Measurements from ENCODE around the gene PASD1. TPM values are rescaled to one million over a fixed set of nuclear protein-coding genes. Genes with fewer than 3 reads are reported as not detected.
A peak's percentile ranks its signal among the peaks of the same experiment; 100 is the strongest.

PASD1 gene
- total RNA-seq, 2 experiments from 2014 or later = not detected

DNA sequence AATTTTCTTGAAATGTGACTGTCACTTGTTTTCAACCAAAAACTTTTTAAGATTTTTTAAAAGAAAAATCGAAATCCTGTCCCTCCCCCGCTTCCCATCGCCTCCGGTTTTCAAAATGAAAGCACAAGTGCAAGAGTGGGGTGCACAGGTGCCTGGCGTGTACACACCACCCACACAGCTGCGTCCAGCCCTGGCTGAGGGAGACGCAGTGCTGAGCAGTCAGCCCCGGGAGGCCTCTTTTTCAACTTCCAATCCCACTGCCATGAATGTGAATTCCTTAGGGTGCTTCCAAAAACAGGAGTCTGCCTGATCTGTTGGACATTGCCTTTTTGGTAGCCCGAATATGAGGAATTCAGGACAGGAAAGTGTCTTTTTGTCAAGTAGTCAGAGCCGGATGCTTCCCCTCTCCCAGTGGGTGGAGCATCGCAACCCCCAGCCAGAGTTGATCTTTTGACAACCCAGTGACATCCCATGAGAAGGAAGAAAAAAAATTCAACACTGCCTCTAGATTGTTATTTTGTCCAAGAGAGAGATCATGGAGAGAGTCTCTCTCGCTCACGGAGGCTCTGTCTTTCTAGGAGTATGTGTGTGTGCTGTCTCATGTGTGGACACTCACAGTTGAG lies 140.7 kb downstream of the PASD1 start:
- no peak overlapping the region for H3K27ac Mint-ChIP-seq
- no peak overlapping the region for H3K4me3 Mint-ChIP-seq
- H3K4me1 Mint-ChIP-seq (ENCODE audit: low read depth) = no peaks in the 10 kb centered on the region
- CTCF ChIA-PET = no interaction called here
- POLR2A ChIA-PET = no interaction called here
- DNase-seq (no peak), ATAC-seq (no peak)
- H3K27me3 Mint-ChIP-seq (ENCODE audit: low read depth) = no peaks in the 10 kb centered on the region
- no peaks in the 10 kb centered on the region for H3K9me3 Mint-ChIP-seq (ENCODE audit: insufficient read depth)
- H3K36me3 Mint-ChIP-seq (ENCODE audit: low read depth) = no peaks in the 10 kb centered on the region

DNA sequence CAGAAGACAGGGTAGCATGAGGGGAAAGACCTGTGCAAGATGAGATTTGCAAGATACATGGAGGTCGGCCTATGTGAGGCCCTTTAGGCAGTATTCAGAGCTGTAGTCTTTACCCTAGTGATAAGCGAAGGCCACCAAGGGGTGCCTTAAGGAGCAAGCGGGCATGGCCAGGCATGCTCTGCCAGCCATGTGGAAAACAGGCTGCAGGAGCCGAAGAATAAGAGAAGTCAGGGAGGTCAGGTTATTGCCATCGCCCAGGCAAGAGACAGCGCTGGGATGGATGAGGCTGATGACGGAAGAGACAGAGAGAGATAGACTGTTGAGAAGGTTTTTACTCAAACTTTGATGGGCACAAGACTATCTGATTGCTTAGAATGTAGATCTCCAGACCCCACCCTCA lies 145.3 kb downstream of the PASD1 start:
- Mint-ChIP-seq H3K9me3 (ENCODE audit: insufficient read depth) (no peaks in the 10 kb centered on the region), H3K36me3 (ENCODE audit: low read depth) (no peaks in the 10 kb centered on the region), H3K4me1 (ENCODE audit: low read depth) (no peaks in the 10 kb centered on the region), H3K27me3 (ENCODE audit: low read depth) (no peaks in the 10 kb centered on the region), H3K27ac (no peak overlapping the region), H3K4me3 (no peak overlapping the region)
- no peak for DNase-seq
- ChIA-PET CTCF (no interaction called here), POLR2A (no interaction called here)
- no peak for ATAC-seq

DNA sequence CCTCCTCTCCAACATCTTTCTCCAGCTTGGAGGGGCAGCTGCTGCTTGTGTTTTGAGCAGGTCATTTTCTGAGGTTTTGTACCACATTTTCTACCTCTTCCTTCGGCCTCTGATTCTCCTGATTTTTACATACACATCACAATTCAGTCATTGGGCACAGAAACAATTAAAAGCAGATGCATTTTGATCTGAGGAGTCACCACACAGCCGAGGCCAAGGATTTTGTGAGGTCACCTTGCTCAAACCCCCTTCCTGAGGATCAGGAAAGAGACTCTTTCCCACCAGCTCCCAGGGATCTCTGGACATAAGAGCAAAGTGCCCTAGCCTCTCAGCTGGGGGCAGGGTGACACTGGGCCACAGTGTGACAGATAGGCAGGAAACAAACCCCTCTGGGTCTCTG lies 147.0 kb downstream of the PASD1 start:
- ChIA-PET POLR2A (no interaction called here), CTCF (no interaction called here)
- no peak overlapping the region for H3K27ac Mint-ChIP-seq
- H3K9me3 Mint-ChIP-seq (ENCODE audit: insufficient read depth) = no peaks in the 10 kb centered on the region
- H3K4me3 Mint-ChIP-seq = no peak overlapping the region
- ATAC-seq (no peak), DNase-seq (no peak)
- H3K4me1 Mint-ChIP-seq (ENCODE audit: low read depth) = no peaks in the 10 kb centered on the region
- H3K27me3 Mint-ChIP-seq (ENCODE audit: low read depth) = no peaks in the 10 kb centered on the region
- H3K36me3 Mint-ChIP-seq (ENCODE audit: low read depth) = no peaks in the 10 kb centered on the region

DNA sequence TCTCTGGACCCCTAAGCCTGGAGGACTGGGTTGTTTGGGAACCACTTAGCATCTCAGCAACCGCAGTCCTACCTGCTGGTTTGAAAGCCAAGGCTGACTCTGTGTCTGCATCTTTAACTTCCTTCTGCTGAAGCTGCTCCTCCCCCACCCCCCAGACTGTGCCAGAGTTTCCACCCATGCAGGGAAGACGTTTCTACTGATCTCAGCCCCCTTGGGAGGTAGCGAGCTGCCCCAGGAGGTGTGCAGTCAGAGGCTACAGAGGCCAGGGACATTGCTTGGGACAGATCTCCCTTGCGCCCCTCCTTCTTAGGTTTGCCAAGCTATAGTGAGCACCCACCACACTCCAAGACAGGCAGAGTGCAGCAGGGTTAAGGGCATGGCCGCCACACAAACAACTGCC lies 147.7 kb downstream of the PASD1 start:
- Mint-ChIP-seq H3K9me3 (ENCODE audit: insufficient read depth) (no peaks in the 10 kb centered on the region), H3K4me3 (no peak overlapping the region), H3K27me3 (ENCODE audit: low read depth) (no peaks in the 10 kb centered on the region), H3K4me1 (ENCODE audit: low read depth) (no peaks in the 10 kb centered on the region), H3K36me3 (ENCODE audit: low read depth) (no peaks in the 10 kb centered on the region), H3K27ac (no peak overlapping the region)
- ChIA-PET POLR2A (no interaction called here), CTCF (no interaction called here)
- DNase-seq = no peak
- no peak for ATAC-seq

DNA sequence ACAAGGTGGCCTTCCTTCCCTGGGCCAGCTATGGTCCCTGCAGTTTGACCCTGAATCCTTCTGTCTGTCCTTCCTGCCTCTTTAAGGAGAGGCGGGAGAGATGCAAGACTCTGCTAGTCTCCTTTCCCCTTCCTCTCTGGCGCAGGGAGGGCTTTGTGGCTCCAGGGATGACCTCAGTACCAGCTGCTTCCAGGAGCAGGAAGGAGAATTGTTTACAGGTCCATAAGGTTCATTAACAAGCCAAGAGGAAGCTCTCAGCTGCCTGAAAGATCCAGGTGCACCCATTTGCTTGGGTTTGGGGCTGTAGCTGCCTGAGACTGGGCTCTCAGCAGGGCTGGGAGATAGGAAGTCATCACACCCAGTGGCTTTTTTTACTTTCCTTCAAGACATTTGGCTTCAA lies 148.3 kb downstream of the PASD1 start:
- Mint-ChIP-seq H3K9me3 (ENCODE audit: insufficient read depth) (no peaks in the 10 kb centered on the region), H3K27me3 (ENCODE audit: low read depth) (no peaks in the 10 kb centered on the region), H3K4me3 (no peak overlapping the region), H3K27ac (no peak overlapping the region), H3K4me1 (ENCODE audit: low read depth) (no peaks in the 10 kb centered on the region), H3K36me3 (ENCODE audit: low read depth) (no peaks in the 10 kb centered on the region)
- POLR2A ChIA-PET = no interaction called here
- CTCF ChIA-PET = no interaction called here
- DNase-seq (no peak), ATAC-seq (no peak)

DNA sequence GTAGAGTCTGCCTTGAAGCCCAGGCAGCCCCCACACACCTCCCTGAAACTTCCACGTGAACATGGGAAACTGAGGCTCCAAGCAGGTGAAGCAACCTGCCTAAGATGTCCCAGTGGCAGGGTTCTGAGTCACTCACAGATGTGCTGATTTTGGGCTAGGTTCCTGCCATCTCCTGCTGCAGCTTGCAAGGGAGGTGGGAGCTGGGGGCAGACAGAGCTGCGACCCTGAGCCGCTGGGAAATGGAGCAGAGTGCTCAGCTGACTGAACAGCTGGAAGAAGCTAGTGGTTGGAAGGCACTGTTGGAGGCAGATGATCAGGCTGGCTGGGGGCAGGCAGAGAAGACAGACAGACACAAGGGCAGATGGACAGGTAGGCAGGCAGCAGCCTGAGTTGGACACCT lies 148.8 kb downstream of the PASD1 start:
- no peak overlapping the region for H3K4me3 Mint-ChIP-seq
- ATAC-seq = no peak
- no peaks in the 10 kb centered on the region for H3K36me3 Mint-ChIP-seq (ENCODE audit: low read depth)
- H3K4me1 Mint-ChIP-seq (ENCODE audit: low read depth) = no peaks in the 10 kb centered on the region
- H3K27ac Mint-ChIP-seq = no peak overlapping the region
- POLR2A ChIA-PET = no interaction called here
- DNase-seq = no peak
- H3K9me3 Mint-ChIP-seq (ENCODE audit: insufficient read depth) = no peaks in the 10 kb centered on the region
- no peaks in the 10 kb centered on the region for H3K27me3 Mint-ChIP-seq (ENCODE audit: low read depth)
- CTCF ChIA-PET = no interaction called here

DNA sequence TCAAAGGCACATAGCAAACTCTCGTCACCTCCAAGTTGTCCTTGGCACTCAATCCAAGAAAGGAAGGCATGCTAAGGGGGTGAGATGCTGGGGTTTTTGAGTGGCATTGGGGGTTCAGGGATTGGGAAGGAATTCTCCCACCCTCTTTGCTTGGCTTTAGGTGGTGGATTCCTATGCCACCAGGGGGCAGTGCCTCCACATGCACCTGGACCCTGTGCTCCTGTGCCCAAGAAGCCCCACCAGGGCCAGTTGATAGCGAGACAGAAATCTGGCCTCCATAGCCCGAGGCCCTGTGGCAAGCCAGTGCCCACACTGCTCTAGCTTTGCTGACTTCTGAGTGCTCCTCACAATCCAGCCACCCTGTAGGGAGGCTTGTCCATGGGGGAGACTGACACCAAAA lies 150.4 kb downstream of the PASD1 start:
- no peaks in the 10 kb centered on the region for H3K9me3 Mint-ChIP-seq (ENCODE audit: insufficient read depth)
- no peak overlapping the region for H3K4me3 Mint-ChIP-seq
- H3K27ac Mint-ChIP-seq = no peak overlapping the region
- peak; percentile 19 for DNase-seq
- ChIA-PET POLR2A (no interaction called here), CTCF (interaction anchor here (1.1 kb wide), 1 partner anchor 918 kb away, joined by 3 read pairs; no protein-coding TSS in a partner anchor)
- no peaks in the 10 kb centered on the region for H3K36me3 Mint-ChIP-seq (ENCODE audit: low read depth)
- no peaks in the 10 kb centered on the region for H3K4me1 Mint-ChIP-seq (ENCODE audit: low read depth)
- no peaks in the 10 kb centered on the region for H3K27me3 Mint-ChIP-seq (ENCODE audit: low read depth)
- no peak for ATAC-seq

DNA sequence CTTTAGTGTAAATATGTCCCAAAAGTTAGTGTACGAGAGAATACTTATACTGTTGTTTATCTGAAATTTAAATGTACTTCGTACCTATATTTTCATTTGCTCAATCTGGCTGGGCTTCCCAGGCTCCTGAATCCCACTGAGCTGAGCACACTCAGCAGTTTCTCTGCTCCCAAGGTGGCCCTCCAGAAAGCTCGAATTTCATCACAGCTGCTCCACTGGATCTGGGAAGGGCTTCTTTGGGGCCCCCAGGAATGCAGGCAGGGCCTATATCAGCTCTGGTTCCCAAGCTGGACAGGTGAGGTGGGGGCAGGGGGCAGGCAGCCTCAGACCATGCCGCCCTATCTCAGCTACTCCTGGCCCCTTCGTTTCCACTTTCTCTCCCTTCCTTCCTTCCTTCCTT lies 150.9 kb downstream of the PASD1 start:
- Mint-ChIP-seq H3K4me3 (no peak overlapping the region), H3K36me3 (ENCODE audit: low read depth) (no peaks in the 10 kb centered on the region), H3K4me1 (ENCODE audit: low read depth) (no peaks in the 10 kb centered on the region), H3K9me3 (ENCODE audit: insufficient read depth) (no peaks in the 10 kb centered on the region), H3K27me3 (ENCODE audit: low read depth) (no peaks in the 10 kb centered on the region), H3K27ac (no peak overlapping the region)
- no peak for DNase-seq
- ATAC-seq = no peak
- CTCF ChIA-PET = interaction anchor here (1.1 kb wide), 1 partner anchor 918 kb away, joined by 3 read pairs; no protein-coding TSS in a partner anchor
- POLR2A ChIA-PET = no interaction called here

DNA sequence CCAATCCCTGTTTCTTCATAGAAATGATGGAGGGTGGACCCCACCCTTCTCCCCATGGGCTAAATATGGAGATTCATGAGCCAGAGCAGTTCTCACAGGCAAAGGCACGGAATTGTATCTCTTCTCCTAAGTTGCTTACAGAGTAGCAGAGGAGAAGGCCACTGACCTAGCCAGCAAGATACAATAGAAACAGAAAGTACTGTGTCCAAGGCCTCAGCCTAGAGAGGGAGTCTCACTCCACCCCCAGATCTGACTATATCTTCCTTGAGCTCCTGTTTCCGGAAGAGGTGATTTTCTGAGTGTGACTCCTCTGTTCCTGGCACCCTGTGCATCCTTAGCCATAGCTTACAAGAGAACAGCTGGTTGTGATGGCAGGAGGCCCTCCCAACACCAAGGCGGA lies 152.3 kb downstream of the PASD1 start, which contains the start of gene FATE1:
Gene FATE1, plus strand, starts transcription at position 284 of the 400 bp plus-strand sequence. Its CDS starts 85 bp downstream, at position 369.
- CTCF ChIA-PET = no interaction called here
- POLR2A ChIA-PET = no interaction called here
- Mint-ChIP-seq H3K36me3 (ENCODE audit: low read depth) (no peaks in the 10 kb centered on the region), H3K27me3 (ENCODE audit: low read depth) (no peaks in the 10 kb centered on the region), H3K4me3 (no peak within 1 kb of the TSS), H3K4me1 (ENCODE audit: low read depth) (no peaks in the 10 kb centered on the region), H3K9me3 (ENCODE audit: insufficient read depth) (no peaks in the 10 kb centered on the region), H3K27ac (no peak within 1 kb of the TSS)
- DNase-seq (no peak), ATAC-seq (no peak)

DNA sequence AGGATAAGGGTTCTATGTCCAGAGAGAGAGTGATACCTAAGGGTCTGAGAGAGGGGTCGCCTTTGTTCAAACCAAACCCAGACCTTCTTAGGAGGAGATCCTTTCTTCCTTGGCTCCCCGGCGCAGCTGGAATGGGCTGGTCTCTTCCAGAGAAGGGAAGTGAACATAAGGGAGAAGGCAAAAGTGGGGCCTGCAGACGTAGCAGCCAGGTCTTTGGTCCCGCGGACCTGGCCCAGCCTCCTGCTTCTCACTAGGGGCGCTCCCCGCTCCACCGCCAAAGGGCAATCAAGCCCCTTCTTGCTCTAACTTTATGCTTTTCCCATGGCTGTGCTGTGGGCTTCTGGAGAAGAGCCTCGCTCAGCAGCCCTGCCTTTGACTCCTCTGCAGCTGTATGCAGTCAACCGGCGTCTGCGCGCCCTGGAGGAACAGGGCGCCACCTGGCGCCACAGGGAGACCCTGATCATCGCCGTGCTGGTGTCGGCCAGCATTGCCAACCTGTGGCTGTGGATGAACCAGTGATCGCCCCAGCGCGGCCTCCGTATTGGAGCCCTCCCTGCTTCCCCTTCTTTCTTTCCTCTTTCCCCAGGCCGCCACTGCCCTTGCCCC lies 158.9 kb downstream of the PASD1 start:
- ChIA-PET POLR2A (no interaction called here), CTCF (no interaction called here)
- Mint-ChIP-seq H3K4me1 (ENCODE audit: low read depth) (no peaks in the 10 kb centered on the region), H3K36me3 (ENCODE audit: low read depth) (no peaks in the 10 kb centered on the region), H3K27ac (no peak overlapping the region), H3K27me3 (ENCODE audit: low read depth) (no peaks in the 10 kb centered on the region), H3K9me3 (ENCODE audit: insufficient read depth) (no peaks in the 10 kb centered on the region), H3K4me3 (no peak overlapping the region)
- ATAC-seq = no peak
- DNase-seq = no peak

DNA sequence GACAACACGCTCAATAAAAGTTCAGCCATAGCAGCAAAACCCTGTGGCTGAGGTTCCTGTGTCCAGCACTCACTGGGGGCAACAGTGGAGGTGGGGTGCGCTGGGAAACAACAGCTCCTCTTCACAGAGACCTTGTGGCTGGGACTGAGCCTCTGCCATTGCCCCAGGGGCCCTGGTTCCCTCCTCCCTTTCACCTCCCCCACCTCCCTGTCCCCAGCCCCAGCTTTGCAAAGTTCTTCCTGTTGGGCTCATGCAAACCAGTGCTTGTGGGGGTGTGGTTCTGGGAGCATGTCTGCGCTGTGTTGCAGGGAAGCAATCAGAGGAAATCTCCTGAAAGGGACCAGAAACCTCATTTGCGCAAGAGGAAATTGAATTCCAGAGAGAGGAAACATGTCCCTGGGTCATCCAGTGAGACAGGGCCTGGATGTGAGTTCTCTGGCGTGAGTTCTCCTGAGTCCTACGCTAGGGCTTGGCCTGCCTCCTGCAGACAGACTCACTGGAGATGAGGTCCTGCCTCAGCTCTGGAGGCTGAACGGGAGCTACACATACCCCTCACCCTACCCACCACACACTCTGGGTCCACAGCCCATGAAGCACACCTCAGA lies 159.8 kb downstream of the PASD1 start:
- Mint-ChIP-seq H3K27ac (no peak overlapping the region), H3K4me1 (ENCODE audit: low read depth) (no peaks in the 10 kb centered on the region), H3K4me3 (no peak overlapping the region), H3K9me3 (ENCODE audit: insufficient read depth) (no peaks in the 10 kb centered on the region), H3K36me3 (ENCODE audit: low read depth) (no peaks in the 10 kb centered on the region), H3K27me3 (ENCODE audit: low read depth) (no peaks in the 10 kb centered on the region)
- CTCF ChIA-PET = no interaction called here
- POLR2A ChIA-PET = no interaction called here
- no peak for DNase-seq
- ATAC-seq = no peak

DNA sequence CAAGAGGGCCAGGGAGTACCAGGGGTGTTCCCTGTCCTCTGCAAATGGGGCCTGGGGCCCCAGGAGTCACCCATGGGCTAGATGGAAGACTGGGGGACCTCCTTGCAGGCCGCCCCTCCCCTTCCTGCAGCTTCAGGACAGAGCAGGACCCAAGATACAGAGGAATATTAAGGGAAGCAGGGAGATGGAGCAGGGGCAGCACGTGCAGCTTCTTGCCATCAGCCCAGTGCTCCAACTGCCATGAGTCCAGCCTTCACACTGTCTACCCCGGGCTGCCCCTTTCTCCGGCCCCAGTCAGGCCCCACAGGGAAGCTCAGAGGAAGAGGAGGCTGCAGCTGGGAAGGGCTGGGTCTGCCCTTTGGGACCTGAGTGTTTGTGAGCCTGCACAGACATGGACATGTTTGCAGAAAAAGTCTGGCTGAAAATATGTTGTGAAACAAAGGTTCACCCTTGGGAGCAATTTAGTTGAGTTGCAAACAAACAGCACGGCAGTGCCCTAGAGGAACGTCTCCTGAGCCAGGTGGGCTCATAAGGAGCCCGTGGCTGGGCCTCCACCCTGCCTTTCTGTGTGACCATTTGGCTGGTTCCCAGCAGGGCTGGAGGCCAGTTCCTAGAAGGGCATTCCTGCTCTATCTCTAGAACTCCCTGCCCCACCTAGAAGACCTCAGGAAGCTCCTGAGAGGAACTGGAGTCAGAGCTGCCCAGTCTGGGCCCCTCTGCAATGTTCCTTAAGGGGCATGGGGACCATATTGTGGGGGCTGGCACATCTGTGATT lies 161.3 kb downstream of the PASD1 start:
- DNase-seq (no peak), ATAC-seq (no peak)
- Mint-ChIP-seq H3K27me3 (ENCODE audit: low read depth) (no peaks in the 10 kb centered on the region), H3K4me3 (no peak overlapping the region), H3K27ac (no peak overlapping the region), H3K36me3 (ENCODE audit: low read depth) (no peaks in the 10 kb centered on the region), H3K4me1 (ENCODE audit: low read depth) (no peaks in the 10 kb centered on the region), H3K9me3 (ENCODE audit: insufficient read depth) (no peaks in the 10 kb centered on the region)
- ChIA-PET CTCF (no interaction called here), POLR2A (no interaction called here)
